GM12801 (cell line): Measurements from ENCODE around the gene TSPYL4.

Experiments
- CTCF ChIP-seq: IDR thresholded peaks from one replicate; pipeline ENCODE4 v1.5.1; 2011; ENCODE audit warnings: control low read depth; ENCODE audit not compliant: insufficient read length; ENCODE audit errors: extremely low read depth

TSPYL4 gene

GRCh38 chr6:116280161-116280932 is 26.5 kb upstream of the TSPYL4 start:
- TF ChIP-seq CTCF = no peak

- no peak for TF ChIP-seq CTCF
Measured at GRCh38 chr6:116279232-116280160, 25.6 kb upstream of the TSPYL4 start, which contains the start of gene TSPYL1. TSS of gene TSPYL1 (minus strand) at chr6:116279930. CDS start at chr6:116279830, 100 bp downstream.

GRCh38 chr6:116278854-116279231 is 25.0 kb upstream of the TSPYL4 start:
- TF ChIP-seq CTCF = no peak

- no peak for TF ChIP-seq CTCF
Measured at GRCh38 chr6:116278481-116278829, 24.6 kb upstream of the TSPYL4 start.

- no peak for TF ChIP-seq CTCF
Measured at GRCh38 chr6:116277124-116277523, 23.2 kb upstream of the TSPYL4 start.

GRCh38 chr6:116271149-116271708 is 17.4 kb upstream of the TSPYL4 start:
- TF ChIP-seq CTCF = no peak
